ENCODE results near the gene CCDC191. TPM values are rescaled to one million over a fixed set of nuclear protein-coding genes. Genes with fewer than 3 reads are reported as not detected.

CCDC191 gene
- total and polyA plus RNA-seq, 2 of the 4 experiments (the other 2 are of a cell fraction), result 0.72 to 1.1 TPM

- WGBS, 2 experiments (ENCODE audit: extremely low coverage in 2 of 2, insufficient read length in 1 of 2), result no CpG with 5 or more reads among the region's 1 CpG
- Histone ChIP-seq H3K36me3 (ENCODE audit: control insufficient read depth, insufficient read depth, low read length) (no peaks in the 10 kb centered on the region), H3K27me3 (ENCODE audit: control insufficient read depth, insufficient read depth, low read length) (no peaks in the 10 kb centered on the region), H3K4me1 (ENCODE audit: control insufficient read depth, insufficient read depth, low read length) (peaks cover 3% of the 10 kb centered on the region), H3K23ac (ENCODE audit: low read depth, low read length) (no peak overlapping the region), H3K4me2 (ENCODE audit: low read depth, low read length) (no peak overlapping the region), H2AK9ac (replicated peaks; ENCODE audit: low read depth, low read length, poor library complexity) (no peak overlapping the region), H3K4me3 (ENCODE audit: insufficient read depth, low read depth, low read length) (no peak overlapping the region), H3K9ac (ENCODE audit: low read depth, low read length) (no peak overlapping the region), H3K79me1 (ENCODE audit: low read depth in 1 of 2, low read length in 2 of 2) (no peaks in the 10 kb centered on the region), H4K20me1 (ENCODE audit: insufficient read depth, low read length) (no peaks in the 10 kb centered on the region), H2AFZ (replicated peaks; ENCODE audit: low read length, poor library complexity) (no peak overlapping the region), H3K14ac (replicated peaks; ENCODE audit: low read depth, low read length) (no peak overlapping the region), H4K91ac (ENCODE audit: insufficient read depth, low read depth, low read length) (no peak overlapping the region), H2BK5ac (ENCODE audit: low read depth, low read length, poor library complexity, severe bottlenecking) (no peak overlapping the region), H2AK5ac (ENCODE audit: low read depth, low read length) (no peak overlapping the region), H2BK120ac (ENCODE audit: low read depth, low read length) (no peak overlapping the region), H3K56ac (ENCODE audit: extremely low read depth, insufficient read depth, low read length) (no peak overlapping the region), H3K27ac (ENCODE audit: insufficient read depth, low read length) (no peak overlapping the region), H4K8ac (ENCODE audit: low read depth in 2 of 2, low read length in 2 of 2) (no peak overlapping the region), H4K5ac (ENCODE audit: low read depth, low read length) (no peak overlapping the region), H3K9me1 (ENCODE audit: insufficient read depth, low read length) (no peaks in the 10 kb centered on the region; the same call in 1 of the 2 replicates), H3K9me3 (ENCODE audit: control insufficient read depth, insufficient read depth, low read length) (no peaks in the 10 kb centered on the region), H2BK15ac (ENCODE audit: low read depth, low read length) (no peak overlapping the region), H2BK20ac (ENCODE audit: low read depth, low read length) (no peak overlapping the region), H3K4ac (ENCODE audit: low read depth, low read length) (no peak overlapping the region), H3K18ac (ENCODE audit: low read depth, low read length) (no peak overlapping the region)
- intact Hi-C loops (cut with micrococcal nuclease) (no loop called here), in situ Hi-C loops (cut with MboI; ENCODE audit: low sequenced_read_pairs) (no loop called here), dilution Hi-C loops (cut with HindIII; ENCODE audit: low sequenced_read_pairs, unreplicated experiment) (no loop called here)
- no TSS peak for BruUV-seq (replicated peaks)
- no peak for ATAC-seq (ENCODE audit: low read depth)
- ChIA-PET CTCF (no interaction called here), POLR2A (ENCODE audit: unreplicated experiment) (no interaction called here)
- no peak for DNase-seq
- TF ChIP-seq, protein P1, sequence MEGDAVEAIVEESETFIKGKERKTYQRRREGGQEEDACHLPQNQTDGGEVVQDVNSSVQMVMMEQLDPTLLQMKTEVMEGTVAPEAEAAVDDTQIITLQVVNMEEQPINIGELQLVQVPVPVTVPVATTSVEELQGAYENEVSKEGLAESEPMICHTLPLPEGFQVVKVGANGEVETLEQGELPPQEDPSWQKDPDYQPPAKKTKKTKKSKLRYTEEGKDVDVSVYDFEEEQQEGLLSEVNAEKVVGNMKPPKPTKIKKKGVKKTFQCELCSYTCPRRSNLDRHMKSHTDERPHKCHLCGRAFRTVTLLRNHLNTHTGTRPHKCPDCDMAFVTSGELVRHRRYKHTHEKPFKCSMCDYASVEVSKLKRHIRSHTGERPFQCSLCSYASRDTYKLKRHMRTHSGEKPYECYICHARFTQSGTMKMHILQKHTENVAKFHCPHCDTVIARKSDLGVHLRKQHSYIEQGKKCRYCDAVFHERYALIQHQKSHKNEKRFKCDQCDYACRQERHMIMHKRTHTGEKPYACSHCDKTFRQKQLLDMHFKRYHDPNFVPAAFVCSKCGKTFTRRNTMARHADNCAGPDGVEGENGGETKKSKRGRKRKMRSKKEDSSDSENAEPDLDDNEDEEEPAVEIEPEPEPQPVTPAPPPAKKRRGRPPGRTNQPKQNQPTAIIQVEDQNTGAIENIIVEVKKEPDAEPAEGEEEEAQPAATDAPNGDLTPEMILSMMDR (conservative IDR thresholded peaks at IDR 0.05; ENCODE audit: low read depth, low read length), result no peak
- TF ChIP-seq RFX5 (IDR thresholded peaks at IDR 0.05; ENCODE audit: low read depth, low read length) (no peak), FOS (IDR thresholded peaks at IDR 0.05; ENCODE audit: low read depth, low read length) (no peak), RCOR1 (IDR thresholded peaks at IDR 0.05; ENCODE audit: insufficient replicate concordance, low read length) (no peak), CHD1 (IDR thresholded peaks at IDR 0.05; ENCODE audit: low read depth, low read length) (no peak), BHLHE40 (IDR thresholded peaks at IDR 0.05; ENCODE audit: low read depth, low read length) (no peak)
Observed at GRCh38 chr3:114033721-114034120, 22.6 kb downstream of the CCDC191 start.
